ENCODE measurements around the gene ZNF93. TPM values are rescaled to one million over a fixed set of nuclear protein-coding genes. Genes with fewer than 3 reads are reported as not detected.
"Not testable (repeated sequence)": the region's sequence is repeated elsewhere in the genome, so short reads cannot be mapped to it uniquely, and the experiment has no call there.

The ZNF93 gene
- total RNA-seq, 1 experiment from 2014 or later: 7.5 TPM

DNA sequence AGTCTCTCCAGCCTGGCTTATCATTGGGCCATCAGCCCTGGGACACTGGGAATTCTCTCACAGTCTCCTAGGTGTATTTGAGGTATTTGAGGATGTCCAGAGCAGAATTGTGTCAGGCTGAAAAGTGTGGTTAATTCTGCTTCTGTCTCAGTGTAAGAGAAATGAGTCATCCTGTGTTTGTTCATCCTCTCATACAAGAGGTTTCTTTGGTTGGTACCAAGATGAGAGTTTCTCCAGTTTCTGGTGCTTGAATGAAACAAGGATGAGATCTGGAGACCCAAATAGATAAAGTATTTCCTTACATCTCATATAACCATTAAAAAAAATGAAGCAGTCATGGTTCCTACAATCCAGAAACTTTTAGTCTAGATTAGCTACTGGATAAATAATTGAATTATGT is 27.4 kb upstream of the ZNF93 start:
- H3K9me3 Mint-ChIP-seq (ENCODE audit: unreplicated experiment): no peaks in the 10 kb centered on the region
- peaks cover 14% of the 10 kb centered on the region for H3K36me3 Mint-ChIP-seq (ENCODE audit: insufficient read depth, unreplicated experiment)
- DNase-seq: no peak
- no peak for TF ChIP-seq CTCF (IDR thresholded peaks at IDR 0.05; ENCODE audit: insufficient read depth in 1 of 2, low read depth in 1 of 2, low read length in 1 of 2, severe bottlenecking in 1 of 2, unreplicated experiment in 1 of 2)
- H3K4me3 Mint-ChIP-seq (ENCODE audit: unreplicated experiment): no peak overlapping the region
- H3K4me1 ChIP-seq: no peaks in the 10 kb centered on the region
- CTCF ChIA-PET: no interaction called here
- POLR2A ChIA-PET: no interaction called here
- H3K27ac Mint-ChIP-seq (ENCODE audit: unreplicated experiment): no peak overlapping the region
- no peaks in the 10 kb centered on the region for H3K27me3 ChIP-seq (replicated peaks; ENCODE audit: control insufficient read depth, insufficient read depth, low read length)
- BruUV-seq (replicated peaks): no TSS peak
- H3K9me3 ChIP-seq: peaks cover 8% of the 10 kb centered on the region; the same call in 1 of the 2 replicates
- intact Hi-C loops (cut with micrococcal nuclease; ENCODE audit: unreplicated experiment): no loop called here
- H3K27me3 Mint-ChIP-seq (ENCODE audit: insufficient read depth, unreplicated experiment): no peaks in the 10 kb centered on the region
- H3K4me1 Mint-ChIP-seq (ENCODE audit: low read depth, unreplicated experiment): no peaks in the 10 kb centered on the region
- H3K4me3 ChIP-seq (ENCODE audit: low read depth, low read length): no peak overlapping the region
- no peaks in the 10 kb centered on the region for H3K36me3 ChIP-seq (ENCODE audit: control insufficient read depth, insufficient read depth, low read length)

DNA sequence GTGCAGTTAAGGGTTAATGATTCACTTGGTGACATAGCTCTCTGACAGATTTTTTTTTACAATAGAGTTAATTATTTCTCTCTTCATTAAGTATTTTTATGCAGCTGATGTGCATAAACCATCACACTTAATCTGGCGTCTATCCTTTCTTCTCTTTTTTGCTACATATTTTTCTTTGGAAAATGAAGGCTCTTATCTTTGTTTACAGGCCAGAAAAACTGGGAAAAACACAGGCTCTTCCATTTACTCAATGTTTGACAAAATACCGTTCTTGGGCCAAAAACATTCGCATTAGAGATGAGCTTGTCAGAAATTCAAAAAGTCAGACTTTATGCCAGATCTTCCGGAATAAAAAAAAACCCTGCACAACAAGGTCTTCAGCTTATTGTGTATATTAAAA is 23.0 kb upstream of the ZNF93 start:
- ChIA-PET CTCF (no interaction called here), POLR2A (no interaction called here)
- no peak for DNase-seq
- no TSS peak for BruUV-seq (replicated peaks)
- peaks cover 19% of the 10 kb centered on the region for H3K36me3 Mint-ChIP-seq (ENCODE audit: insufficient read depth, unreplicated experiment)
- H3K4me1 Mint-ChIP-seq (ENCODE audit: low read depth, unreplicated experiment): no peaks in the 10 kb centered on the region
- Histone ChIP-seq H3K36me3 (ENCODE audit: control insufficient read depth, insufficient read depth, low read length) (peaks cover 2% of the 10 kb centered on the region; the same call in 1 of the 2 replicates), H3K4me3 (ENCODE audit: low read depth, low read length) (no peak overlapping the region), H3K9me3 (no peaks in the 10 kb centered on the region; the same call in 1 of the 2 replicates), H3K4me1 (no peaks in the 10 kb centered on the region), H3K27me3 (replicated peaks; ENCODE audit: control insufficient read depth, insufficient read depth, low read length) (no peaks in the 10 kb centered on the region)
- no peak for TF ChIP-seq CTCF (IDR thresholded peaks at IDR 0.05; ENCODE audit: insufficient read depth in 1 of 2, low read depth in 1 of 2, low read length in 1 of 2, severe bottlenecking in 1 of 2, unreplicated experiment in 1 of 2)
- H3K27me3 Mint-ChIP-seq (ENCODE audit: insufficient read depth, unreplicated experiment): no peaks in the 10 kb centered on the region
- no peak overlapping the region for H3K27ac Mint-ChIP-seq (ENCODE audit: unreplicated experiment)
- H3K4me3 Mint-ChIP-seq (ENCODE audit: unreplicated experiment): no peak overlapping the region
- intact Hi-C loops (cut with micrococcal nuclease; ENCODE audit: unreplicated experiment): no loop called here
- H3K9me3 Mint-ChIP-seq (ENCODE audit: unreplicated experiment): no peaks in the 10 kb centered on the region

DNA sequence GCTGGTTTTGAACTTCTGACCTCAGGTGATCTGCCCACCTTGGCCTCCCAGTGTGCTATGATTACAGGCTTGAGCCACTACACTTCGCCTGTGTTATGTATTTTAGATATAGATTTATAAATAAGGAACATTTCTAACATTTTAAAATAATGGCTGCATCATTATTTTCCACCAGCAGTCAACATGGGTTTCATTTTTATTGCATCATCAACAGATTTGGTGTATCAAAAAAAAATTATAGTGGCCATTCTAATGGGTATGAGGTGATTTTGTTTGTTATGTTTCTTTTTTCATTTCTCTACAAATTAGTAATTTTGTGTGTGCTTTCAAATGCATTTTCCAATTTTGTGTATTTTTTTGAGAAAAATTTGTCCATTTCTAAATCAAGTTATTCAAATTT is 16.2 kb upstream of the ZNF93 start:
- DNase-seq: no peak
- Mint-ChIP-seq H3K27ac (ENCODE audit: unreplicated experiment) (no peak overlapping the region), H3K4me1 (ENCODE audit: low read depth, unreplicated experiment) (no peaks in the 10 kb centered on the region), H3K27me3 (ENCODE audit: insufficient read depth, unreplicated experiment) (no peaks in the 10 kb centered on the region), H3K9me3 (ENCODE audit: unreplicated experiment) (peaks cover 27% of the 10 kb centered on the region), H3K36me3 (ENCODE audit: insufficient read depth, unreplicated experiment) (peaks cover 25% of the 10 kb centered on the region), H3K4me3 (ENCODE audit: unreplicated experiment) (no peak overlapping the region)
- intact Hi-C loops (cut with micrococcal nuclease; ENCODE audit: unreplicated experiment): no loop called here
- no peak for TF ChIP-seq CTCF (IDR thresholded peaks at IDR 0.05; ENCODE audit: insufficient read depth in 1 of 2, low read depth in 1 of 2, low read length in 1 of 2, severe bottlenecking in 1 of 2, unreplicated experiment in 1 of 2)
- H3K9me3 ChIP-seq: peaks cover 8% of the 10 kb centered on the region; the same call in 1 of the 2 replicates
- H3K36me3 ChIP-seq (ENCODE audit: control insufficient read depth, insufficient read depth, low read length): peaks cover 2% of the 10 kb centered on the region; the same call in 1 of the 2 replicates
- BruUV-seq (replicated peaks): no TSS peak
- ChIA-PET POLR2A (no interaction called here), CTCF (no interaction called here)
- no peaks in the 10 kb centered on the region for H3K4me1 ChIP-seq
- no peaks in the 10 kb centered on the region for H3K27me3 ChIP-seq (replicated peaks; ENCODE audit: control insufficient read depth, insufficient read depth, low read length)
- no peak overlapping the region for H3K4me3 ChIP-seq (ENCODE audit: low read depth, low read length)

- POLR2A ChIA-PET; BruUV-seq (replicated peaks); H3K27ac Mint-ChIP-seq (ENCODE audit: unreplicated experiment); H3K4me3 Mint-ChIP-seq (ENCODE audit: unreplicated experiment); DNase-seq; H3K36me3 ChIP-seq (ENCODE audit: control insufficient read depth, insufficient read depth, low read length); H3K4me1 Mint-ChIP-seq (ENCODE audit: low read depth, unreplicated experiment); H3K4me3 ChIP-seq (ENCODE audit: low read depth, low read length); H3K27me3 Mint-ChIP-seq (ENCODE audit: insufficient read depth, unreplicated experiment); CTCF ChIA-PET; H3K27me3 ChIP-seq (replicated peaks; ENCODE audit: control insufficient read depth, insufficient read depth, low read length); intact Hi-C loops (cut with micrococcal nuclease; ENCODE audit: unreplicated experiment); H3K4me1 ChIP-seq: not testable (repeated sequence)
- Mint-ChIP-seq H3K9me3 (ENCODE audit: unreplicated experiment) (peaks cover 34% of the 10 kb centered on the region), H3K36me3 (ENCODE audit: insufficient read depth, unreplicated experiment) (peaks cover 22% of the 10 kb centered on the region)
- H3K9me3 ChIP-seq: peaks cover 44% of the 10 kb centered on the region
These were observed 8.4 kb upstream of the ZNF93 start for GRCh38 chr19:19892055-19892941.

Measured in Caco-2 (cell line).